ENCODE measurements around the gene ZNF133.
"Not testable (repeated sequence)": the region's sequence is repeated elsewhere in the genome, so short reads cannot be mapped to it uniquely, and the experiment has no call there.

ZNF133 gene

GRCh38 chr20:18259730-18260129 lies 28.6 kb upstream of the ZNF133 start:
- no peak overlapping the region for H3K4me3 ChIP-seq (ENCODE audit: low read depth, low read length)
- H3K27ac ChIP-seq (ENCODE audit: low read depth, low read length) = no peak overlapping the region
- H2AFZ ChIP-seq (ENCODE audit: low read length, unreplicated experiment) = no peak overlapping the region
- H3K79me2 ChIP-seq (ENCODE audit: control insufficient read depth, insufficient read depth, low read length, unreplicated experiment) = no peaks in the 10 kb centered on the region
- H3K36me3 ChIP-seq (ENCODE audit: insufficient read depth, low read length) = no peaks in the 10 kb centered on the region
- H3K27me3 ChIP-seq (ENCODE audit: insufficient read depth, low read length) = peaks cover 3% of the 10 kb centered on the region
- no peaks in the 10 kb centered on the region for H3K4me1 ChIP-seq (ENCODE audit: control insufficient read depth, insufficient read depth, low read length, unreplicated experiment)

- no peak overlapping the region for H3K27ac ChIP-seq (ENCODE audit: low read depth, low read length)
- H3K27me3 ChIP-seq (ENCODE audit: insufficient read depth, low read length) = peaks cover 14% of the 10 kb centered on the region
- no peaks in the 10 kb centered on the region for H3K36me3 ChIP-seq (ENCODE audit: insufficient read depth, low read length)
- no peak overlapping the region for H2AFZ ChIP-seq (ENCODE audit: low read length, unreplicated experiment)
- H3K4me3 ChIP-seq (ENCODE audit: low read depth, low read length) = no peak overlapping the region
- no peaks in the 10 kb centered on the region for H3K79me2 ChIP-seq (ENCODE audit: control insufficient read depth, insufficient read depth, low read length, unreplicated experiment)
- H3K4me1 ChIP-seq (ENCODE audit: control insufficient read depth, insufficient read depth, low read length, unreplicated experiment) = no peaks in the 10 kb centered on the region
Measured at GRCh38 chr20:18263723-18264122, 24.6 kb upstream of the ZNF133 start.

GRCh38 chr20:18265441-18265840 lies 22.9 kb upstream of the ZNF133 start:
- Histone ChIP-seq H3K79me2 (ENCODE audit: control insufficient read depth, insufficient read depth, low read length, unreplicated experiment) (no peaks in the 10 kb centered on the region), H3K4me1 (ENCODE audit: control insufficient read depth, insufficient read depth, low read length, unreplicated experiment) (no peaks in the 10 kb centered on the region), H3K4me3 (ENCODE audit: low read depth, low read length) (no peak overlapping the region), H3K27me3 (ENCODE audit: insufficient read depth, low read length) (peaks cover 15% of the 10 kb centered on the region), H2AFZ (ENCODE audit: low read length, unreplicated experiment) (no peak overlapping the region), H3K27ac (ENCODE audit: low read depth, low read length) (no peak overlapping the region), H3K36me3 (ENCODE audit: insufficient read depth, low read length) (no peaks in the 10 kb centered on the region)

GRCh38 chr20:18266282-18266681 lies 22.0 kb upstream of the ZNF133 start:
- H3K79me2 ChIP-seq (ENCODE audit: control insufficient read depth, insufficient read depth, low read length, unreplicated experiment) = no peaks in the 10 kb centered on the region
- peaks cover 15% of the 10 kb centered on the region for H3K27me3 ChIP-seq (ENCODE audit: insufficient read depth, low read length)
- no peak overlapping the region for H3K4me3 ChIP-seq (ENCODE audit: low read depth, low read length)
- no peak overlapping the region for H3K27ac ChIP-seq (ENCODE audit: low read depth, low read length)
- H3K4me1 ChIP-seq (ENCODE audit: control insufficient read depth, insufficient read depth, low read length, unreplicated experiment) = no peaks in the 10 kb centered on the region
- no peak overlapping the region for H2AFZ ChIP-seq (ENCODE audit: low read length, unreplicated experiment)
- H3K36me3 ChIP-seq (ENCODE audit: insufficient read depth, low read length) = no peaks in the 10 kb centered on the region

- no peaks in the 10 kb centered on the region for H3K4me1 ChIP-seq (ENCODE audit: control insufficient read depth, insufficient read depth, low read length, unreplicated experiment)
- no peak overlapping the region for H2AFZ ChIP-seq (ENCODE audit: low read length, unreplicated experiment)
- H3K79me2 ChIP-seq (ENCODE audit: control insufficient read depth, insufficient read depth, low read length, unreplicated experiment) = no peaks in the 10 kb centered on the region
- no peak overlapping the region for H3K4me3 ChIP-seq (ENCODE audit: low read depth, low read length)
- peaks cover 15% of the 10 kb centered on the region for H3K27me3 ChIP-seq (ENCODE audit: insufficient read depth, low read length)
- no peaks in the 10 kb centered on the region for H3K36me3 ChIP-seq (ENCODE audit: insufficient read depth, low read length)
- H3K27ac ChIP-seq (ENCODE audit: low read depth, low read length) = no peak overlapping the region
Measured at GRCh38 chr20:18267815-18268214, 20.5 kb upstream of the ZNF133 start.

- H3K79me2 ChIP-seq (ENCODE audit: control insufficient read depth, insufficient read depth, low read length, unreplicated experiment) = no peaks in the 10 kb centered on the region
- H3K4me1 ChIP-seq (ENCODE audit: control insufficient read depth, insufficient read depth, low read length, unreplicated experiment) = no peaks in the 10 kb centered on the region
- peaks cover 37% of the 10 kb centered on the region for H3K27me3 ChIP-seq (ENCODE audit: insufficient read depth, low read length)
- H3K36me3 ChIP-seq (ENCODE audit: insufficient read depth, low read length) = no peaks in the 10 kb centered on the region
- H2AFZ ChIP-seq (ENCODE audit: low read length, unreplicated experiment) = no peak overlapping the region
- H3K4me3 ChIP-seq (ENCODE audit: low read depth, low read length) = no peak overlapping the region
- no peak overlapping the region for H3K27ac ChIP-seq (ENCODE audit: low read depth, low read length)
Measured at GRCh38 chr20:18271160-18271559, 17.2 kb upstream of the ZNF133 start.

GRCh38 chr20:18272451-18272850 lies 15.9 kb upstream of the ZNF133 start:
- no peak overlapping the region for H2AFZ ChIP-seq (ENCODE audit: low read length, unreplicated experiment)
- H3K27ac ChIP-seq (ENCODE audit: low read depth, low read length) = no peak overlapping the region
- H3K36me3 ChIP-seq (ENCODE audit: insufficient read depth, low read length) = no peaks in the 10 kb centered on the region
- no peaks in the 10 kb centered on the region for H3K4me1 ChIP-seq (ENCODE audit: control insufficient read depth, insufficient read depth, low read length, unreplicated experiment)
- H3K4me3 ChIP-seq (ENCODE audit: low read depth, low read length) = no peak overlapping the region
- H3K27me3 ChIP-seq (ENCODE audit: insufficient read depth, low read length) = peaks cover 35% of the 10 kb centered on the region
- no peaks in the 10 kb centered on the region for H3K79me2 ChIP-seq (ENCODE audit: control insufficient read depth, insufficient read depth, low read length, unreplicated experiment)

- Histone ChIP-seq H3K4me3 (ENCODE audit: low read depth, low read length) (no peak overlapping the region), H3K4me1 (ENCODE audit: control insufficient read depth, insufficient read depth, low read length, unreplicated experiment) (no peaks in the 10 kb centered on the region), H3K79me2 (ENCODE audit: control insufficient read depth, insufficient read depth, low read length, unreplicated experiment) (no peaks in the 10 kb centered on the region), H3K36me3 (ENCODE audit: insufficient read depth, low read length) (no peaks in the 10 kb centered on the region), H2AFZ (ENCODE audit: low read length, unreplicated experiment) (no peak overlapping the region), H3K27me3 (ENCODE audit: insufficient read depth, low read length) (peaks cover 23% of the 10 kb centered on the region), H3K27ac (ENCODE audit: low read depth, low read length) (no peak overlapping the region)
Measured at GRCh38 chr20:18273738-18274137, 14.6 kb upstream of the ZNF133 start.

GRCh38 chr20:18275960-18276359 lies 12.4 kb upstream of the ZNF133 start:
- H3K4me1 ChIP-seq (ENCODE audit: control insufficient read depth, insufficient read depth, low read length, unreplicated experiment); H3K4me3 ChIP-seq (ENCODE audit: low read depth, low read length); H3K79me2 ChIP-seq (ENCODE audit: control insufficient read depth, insufficient read depth, low read length, unreplicated experiment); H3K36me3 ChIP-seq (ENCODE audit: insufficient read depth, low read length); H2AFZ ChIP-seq (ENCODE audit: low read length, unreplicated experiment); H3K27ac ChIP-seq (ENCODE audit: low read depth, low read length): not testable (repeated sequence)
- peaks cover 36% of the 10 kb centered on the region for H3K27me3 ChIP-seq (ENCODE audit: insufficient read depth, low read length)

GRCh38 chr20:18276821-18277220 lies 11.5 kb upstream of the ZNF133 start:
- H2AFZ ChIP-seq (ENCODE audit: low read length, unreplicated experiment) = no peak overlapping the region
- H3K27me3 ChIP-seq (ENCODE audit: insufficient read depth, low read length) = peaks cover 39% of the 10 kb centered on the region
- no peaks in the 10 kb centered on the region for H3K79me2 ChIP-seq (ENCODE audit: control insufficient read depth, insufficient read depth, low read length, unreplicated experiment)
- no peak overlapping the region for H3K4me3 ChIP-seq (ENCODE audit: low read depth, low read length)
- H3K36me3 ChIP-seq (ENCODE audit: insufficient read depth, low read length) = no peaks in the 10 kb centered on the region
- H3K27ac ChIP-seq (ENCODE audit: low read depth, low read length) = no peak overlapping the region
- no peaks in the 10 kb centered on the region for H3K4me1 ChIP-seq (ENCODE audit: control insufficient read depth, insufficient read depth, low read length, unreplicated experiment)

GRCh38 chr20:18279242-18279641 lies 9.1 kb upstream of the ZNF133 start:
- H3K79me2 ChIP-seq (ENCODE audit: control insufficient read depth, insufficient read depth, low read length, unreplicated experiment) = no peaks in the 10 kb centered on the region
- H3K27me3 ChIP-seq (ENCODE audit: insufficient read depth, low read length) = peaks cover 52% of the 10 kb centered on the region
- H2AFZ ChIP-seq (ENCODE audit: low read length, unreplicated experiment) = no peak overlapping the region
- no peaks in the 10 kb centered on the region for H3K36me3 ChIP-seq (ENCODE audit: insufficient read depth, low read length)
- no peak overlapping the region for H3K4me3 ChIP-seq (ENCODE audit: low read depth, low read length)
- no peaks in the 10 kb centered on the region for H3K4me1 ChIP-seq (ENCODE audit: control insufficient read depth, insufficient read depth, low read length, unreplicated experiment)
- no peak overlapping the region for H3K27ac ChIP-seq (ENCODE audit: low read depth, low read length)
